Measurements from ENCODE around the gene MIA2.

MIA2 gene

GRCh38 chr14:39365354-39365753 is 131.6 kb downstream of the MIA2 start:
- H3K4me3 ChIP-seq (ENCODE audit: insufficient read depth in 1 of 2, low read depth in 1 of 2, low read length in 2 of 2), result no peak overlapping the region
- no peak overlapping the region for H2AFZ ChIP-seq (ENCODE audit: low read depth, low read length)
- H3K4me2 ChIP-seq (ENCODE audit: low read length, poor library complexity, severe bottlenecking), result no peak overlapping the region
- peaks cover 20% of the 10 kb centered on the region for H3K9me3 ChIP-seq (ENCODE audit: control insufficient read depth, low read length)
- no peak overlapping the region for H4K91ac ChIP-seq (ENCODE audit: low read length)
- DNase-seq, result no peak
- H3K36me3 ChIP-seq (ENCODE audit: control insufficient read depth in 1 of 2, insufficient read depth in 2 of 2, low read depth in 1 of 2, low read length in 2 of 2), result peaks cover 6 to 11% of the 10 kb centered on the region in 2 experiments
- H3K14ac ChIP-seq (ENCODE audit: low read length in 2 of 2), result no peak overlapping the region
- H2BK120ac ChIP-seq (ENCODE audit: low read depth, low read length), result no peak overlapping the region
- H3K23ac ChIP-seq (ENCODE audit: low read length in 2 of 2), result no peak overlapping the region
- H3K27ac ChIP-seq (ENCODE audit: low read length, poor library complexity, severe bottlenecking), result no peak overlapping the region
- no peaks in the 10 kb centered on the region for H3K27me3 ChIP-seq (ENCODE audit: control insufficient read depth in 1 of 2, insufficient read depth in 1 of 2, low read length in 2 of 2)
- H3K18ac ChIP-seq (ENCODE audit: low read depth in 1 of 2, low read length in 2 of 2), result no peak overlapping the region
- H3K9ac ChIP-seq (ENCODE audit: low read length), result no peak overlapping the region
- H2BK15ac ChIP-seq (ENCODE audit: low read depth, poor library complexity, severe bottlenecking), result no peak overlapping the region
- no peak overlapping the region for H2BK12ac ChIP-seq (ENCODE audit: low read length in 2 of 2)
- H3K79me1 ChIP-seq (replicated peaks; ENCODE audit: low read length, poor library complexity, severe bottlenecking), result peaks cover 25% of the 10 kb centered on the region
- no peak overlapping the region for H2BK5ac ChIP-seq (ENCODE audit: low read depth, low read length, poor library complexity, severe bottlenecking)
- H2AK5ac ChIP-seq (ENCODE audit: low read length, severe bottlenecking), result no peak overlapping the region
- no peak overlapping the region for H4K8ac ChIP-seq (ENCODE audit: low read length)
- WGBS, result 80% methylated on average over 1 of the region's 1 CpG
- H3K4ac ChIP-seq (ENCODE audit: low read depth in 1 of 2, low read length in 2 of 2), result no peak overlapping the region
- H3K4me1 ChIP-seq (ENCODE audit: control insufficient read depth, insufficient read depth, low read depth, low read length), result peaks cover 12% of the 10 kb centered on the region

DNA sequence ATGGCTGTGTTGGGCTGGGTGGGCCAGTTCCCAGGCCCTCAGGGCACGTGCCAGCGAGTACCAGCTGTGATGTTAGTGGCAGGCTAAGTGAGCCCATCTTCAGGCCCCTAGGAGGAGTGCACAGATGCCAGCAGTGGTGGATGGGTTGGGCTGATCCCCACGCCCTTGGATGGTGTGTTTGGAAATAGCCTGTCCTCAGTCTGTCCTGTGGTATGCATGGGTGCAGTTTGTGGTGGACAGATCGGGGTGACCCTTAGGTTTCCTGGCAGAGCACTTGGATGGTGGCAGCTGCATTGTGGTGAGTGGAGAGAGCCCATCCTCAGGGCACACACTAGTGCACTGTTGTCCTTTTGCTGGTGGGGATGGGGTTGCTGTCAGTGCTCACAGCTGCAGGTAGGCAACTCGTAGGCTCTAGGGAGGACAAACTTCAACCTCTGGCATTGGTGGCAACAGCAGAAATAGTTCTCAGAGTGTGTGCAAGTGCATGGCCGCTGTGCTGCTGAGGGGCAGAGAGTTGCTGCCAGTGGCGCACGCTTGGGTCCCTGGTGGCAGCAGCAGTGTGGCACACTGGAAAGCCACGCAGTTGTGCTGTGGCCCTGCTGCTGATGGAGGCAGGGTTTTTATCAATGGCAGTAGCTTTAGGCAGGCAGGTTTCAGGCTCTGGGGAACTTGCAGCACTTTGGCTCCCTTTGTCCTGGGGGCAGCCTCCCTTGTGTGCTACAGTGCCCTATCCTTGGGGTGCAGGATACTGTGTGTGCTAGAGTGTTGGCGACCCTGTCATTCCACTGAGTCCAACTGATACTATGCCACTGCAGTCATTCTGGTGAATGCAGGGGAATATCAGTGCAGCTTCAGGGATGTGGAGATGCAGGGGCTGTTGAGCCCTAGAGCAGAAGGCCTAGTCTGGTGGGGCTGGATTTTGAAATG is 133.0 kb downstream of the MIA2 start:
- H2BK12ac ChIP-seq (ENCODE audit: low read length in 2 of 2), result no peak overlapping the region
- H3K4ac ChIP-seq (ENCODE audit: low read depth in 1 of 2, low read length in 2 of 2), result no peak overlapping the region
- WGBS, result 96% methylated on average over 10 of the region's 10 CpGs
- peak overlapping the region; percentile 17 for H2BK15ac ChIP-seq (ENCODE audit: low read depth, poor library complexity, severe bottlenecking)
- H3K27me3 ChIP-seq (ENCODE audit: control insufficient read depth in 1 of 2, insufficient read depth in 1 of 2, low read length in 2 of 2), result no peaks in the 10 kb centered on the region
- no peak overlapping the region for H3K4me3 ChIP-seq (ENCODE audit: insufficient read depth in 1 of 2, low read depth in 1 of 2, low read length in 2 of 2)
- H2BK120ac ChIP-seq (ENCODE audit: low read depth, low read length), result no peak overlapping the region
- H3K18ac ChIP-seq (ENCODE audit: low read depth in 1 of 2, low read length in 2 of 2), result no peak overlapping the region
- H3K4me1 ChIP-seq (ENCODE audit: control insufficient read depth, insufficient read depth, low read depth, low read length), result peaks cover 12% of the 10 kb centered on the region
- peaks cover 20% of the 10 kb centered on the region for H3K9me3 ChIP-seq (ENCODE audit: control insufficient read depth, low read length)
- peaks cover 7 to 14% of the 10 kb centered on the region in 2 experiments for H3K36me3 ChIP-seq (ENCODE audit: control insufficient read depth in 1 of 2, insufficient read depth in 2 of 2, low read depth in 1 of 2, low read length in 2 of 2)
- no peak overlapping the region for H3K27ac ChIP-seq (ENCODE audit: low read length, poor library complexity, severe bottlenecking)
- peaks cover 26% of the 10 kb centered on the region for H3K79me1 ChIP-seq (replicated peaks; ENCODE audit: low read length, poor library complexity, severe bottlenecking)
- peak overlapping the region in 1 of 2 experiments; percentile 46 for H3K23ac ChIP-seq (ENCODE audit: low read length in 2 of 2)
- H3K9ac ChIP-seq (ENCODE audit: low read length), result no peak overlapping the region
- H3K4me2 ChIP-seq (ENCODE audit: low read length, poor library complexity, severe bottlenecking), result no peak overlapping the region
- H4K8ac ChIP-seq (ENCODE audit: low read length), result no peak overlapping the region
- DNase-seq, result no peak
- no peak overlapping the region for H2AFZ ChIP-seq (ENCODE audit: low read depth, low read length)
- no peak overlapping the region for H4K91ac ChIP-seq (ENCODE audit: low read length)
- no peak overlapping the region for H2BK5ac ChIP-seq (ENCODE audit: low read depth, low read length, poor library complexity, severe bottlenecking)
- peak overlapping the region in 1 of 2 experiments; percentile 62 for H3K14ac ChIP-seq (ENCODE audit: low read length in 2 of 2)
- H2AK5ac ChIP-seq (ENCODE audit: low read length, severe bottlenecking), result no peak overlapping the region

- Histone ChIP-seq H3K18ac (ENCODE audit: low read depth in 1 of 2, low read length in 2 of 2) (no peak overlapping the region), H3K14ac (ENCODE audit: low read length in 2 of 2) (peak overlapping the region in 1 of 2 experiments; percentile 58), H3K4me2 (ENCODE audit: low read length, poor library complexity, severe bottlenecking) (no peak overlapping the region), H2AFZ (ENCODE audit: low read depth, low read length) (no peak overlapping the region), H4K91ac (ENCODE audit: low read length) (no peak overlapping the region), H3K79me1 (replicated peaks; ENCODE audit: low read length, poor library complexity, severe bottlenecking) (peaks cover 26% of the 10 kb centered on the region), H2BK12ac (ENCODE audit: low read length in 2 of 2) (no peak overlapping the region), H3K27me3 (ENCODE audit: control insufficient read depth in 1 of 2, insufficient read depth in 1 of 2, low read length in 2 of 2) (no peaks in the 10 kb centered on the region), H2BK15ac (ENCODE audit: low read depth, poor library complexity, severe bottlenecking) (peak overlapping the region; percentile 17), H3K23ac (ENCODE audit: low read length in 2 of 2) (no peak overlapping the region), H3K4me3 (ENCODE audit: insufficient read depth in 1 of 2, low read depth in 1 of 2, low read length in 2 of 2) (no peak overlapping the region), H3K36me3 (ENCODE audit: control insufficient read depth in 1 of 2, insufficient read depth in 2 of 2, low read depth in 1 of 2, low read length in 2 of 2) (peaks cover 7 to 14% of the 10 kb centered on the region in 2 experiments), H2BK120ac (ENCODE audit: low read depth, low read length) (no peak overlapping the region), H2AK5ac (ENCODE audit: low read length, severe bottlenecking) (no peak overlapping the region), H3K27ac (ENCODE audit: low read length, poor library complexity, severe bottlenecking) (no peak overlapping the region), H2BK5ac (ENCODE audit: low read depth, low read length, poor library complexity, severe bottlenecking) (no peak overlapping the region), H3K9ac (ENCODE audit: low read length) (no peak overlapping the region), H3K4me1 (ENCODE audit: control insufficient read depth, insufficient read depth, low read depth, low read length) (peaks cover 12% of the 10 kb centered on the region), H3K4ac (ENCODE audit: low read depth in 1 of 2, low read length in 2 of 2) (no peak overlapping the region), H3K9me3 (ENCODE audit: control insufficient read depth, low read length) (peaks cover 20% of the 10 kb centered on the region), H4K8ac (ENCODE audit: low read length) (no peak overlapping the region)
- WGBS, result 60% methylated on average over 1 of the region's 2 CpGs
- no peak for DNase-seq
Measured at GRCh38 chr14:39367387-39367751, 133.7 kb downstream of the MIA2 start.

GRCh38 chr14:39368261-39368959 is 134.7 kb downstream of the MIA2 start:
- Histone ChIP-seq H2BK5ac (ENCODE audit: low read depth, low read length, poor library complexity, severe bottlenecking) (no peak overlapping the region), H3K9me3 (ENCODE audit: control insufficient read depth, low read length) (peaks cover 20% of the 10 kb centered on the region), H3K4me1 (ENCODE audit: control insufficient read depth, insufficient read depth, low read depth, low read length) (peaks cover 12% of the 10 kb centered on the region), H3K27me3 (ENCODE audit: control insufficient read depth in 1 of 2, insufficient read depth in 1 of 2, low read length in 2 of 2) (no peaks in the 10 kb centered on the region), H3K4ac (ENCODE audit: low read depth in 1 of 2, low read length in 2 of 2) (no peak overlapping the region), H2AFZ (ENCODE audit: low read depth, low read length) (no peak overlapping the region), H3K4me3 (ENCODE audit: insufficient read depth in 1 of 2, low read depth in 1 of 2, low read length in 2 of 2) (no peak overlapping the region), H3K9ac (ENCODE audit: low read length) (peak overlapping the region; percentile 27), H3K18ac (ENCODE audit: low read depth in 1 of 2, low read length in 2 of 2) (no peak overlapping the region), H3K14ac (ENCODE audit: low read length in 2 of 2) (no peak overlapping the region), H3K27ac (ENCODE audit: low read length, poor library complexity, severe bottlenecking) (peak overlapping the region; percentile 39), H2BK12ac (ENCODE audit: low read length in 2 of 2) (no peak overlapping the region), H4K8ac (ENCODE audit: low read length) (no peak overlapping the region), H4K91ac (ENCODE audit: low read length) (no peak overlapping the region), H2BK120ac (ENCODE audit: low read depth, low read length) (no peak overlapping the region), H3K4me2 (ENCODE audit: low read length, poor library complexity, severe bottlenecking) (no peak overlapping the region), H2AK5ac (ENCODE audit: low read length, severe bottlenecking) (no peak overlapping the region), H3K36me3 (ENCODE audit: control insufficient read depth in 1 of 2, insufficient read depth in 2 of 2, low read depth in 1 of 2, low read length in 2 of 2) (peaks cover 7 to 14% of the 10 kb centered on the region in 2 experiments), H3K79me1 (replicated peaks; ENCODE audit: low read length, poor library complexity, severe bottlenecking) (peaks cover 26% of the 10 kb centered on the region), H2BK15ac (ENCODE audit: low read depth, poor library complexity, severe bottlenecking) (no peak overlapping the region), H3K23ac (ENCODE audit: low read length in 2 of 2) (no peak overlapping the region)
- peak; percentile 77 for DNase-seq
- WGBS, result 8% methylated on average over 1 of the region's 4 CpGs
